HFFc6 (cell line): ENCODE measurements around the gene FBXL16. TPM values are rescaled to one million over a fixed set of nuclear protein-coding genes. Genes with fewer than 3 reads are reported as not detected.
A peak's percentile ranks its signal among the peaks of the same experiment; 100 is the strongest.

Experiments used
- DNase-seq: peaks from one replicate; pipeline ENCODE4 v3.0.0-alpha.2; 2018
- H3K27ac Mint-ChIP-seq: 2 replicates; pipeline ENCODE4 v1.8.0; 2020; ENCODE audit warnings: mild to moderate bottlenecking, mixed read lengths
- H3K27me3 Mint-ChIP-seq: 2 replicates; pipeline ENCODE4 v1.8.0; 2021; ENCODE audit warnings: mild to moderate bottlenecking, moderate library complexity, mixed read lengths; ENCODE audit not compliant: insufficient read depth
- H3K36me3 Mint-ChIP-seq: 2 replicates; pipeline ENCODE4 v1.8.0; 2021; ENCODE audit warnings: low read depth, mixed read lengths
- H3K4me1 Mint-ChIP-seq: 2 replicates; pipeline ENCODE4 v1.8.0; 2020; ENCODE audit warnings: low read depth, mixed read lengths
- H3K4me3 Mint-ChIP-seq: 2 replicates; pipeline ENCODE4 v1.8.0; 2020; ENCODE audit warnings: mild to moderate bottlenecking, moderate library complexity, mixed read lengths
- H3K9me3 Mint-ChIP-seq: 2 replicates; pipeline ENCODE4 v1.8.0; 2020; ENCODE audit warnings: mild to moderate bottlenecking, mixed read lengths
- CTCF ChIP-seq: fragments of 200-600 bp; sonication (generic); IDR thresholded peaks from 2 replicates; pipeline ENCODE4 v1.5.0; 2021; ENCODE audit warnings: antibody characterized with exemption, mild to moderate bottlenecking
- total RNA-seq, 6 experiments: library from RNA; stranded (reverse); fragmentation: NEBNext Ultra II Directional; extraction: Animal tissue kit (Norgen Biotek cat#: 25700); gene quantifications; 2 replicates in 1 of 6; 3 replicates in 5 of 6; pipeline ENCODE4 v1.2.3, GENCODE V29; 2021

FBXL16 gene
- total RNA-seq, 6 experiments from 2014 or later = 0.05 TPM; not detected in 5

- Mint-ChIP-seq H3K4me3 (peak overlapping the region; percentile 91), H3K27ac (peak overlapping the region; percentile 84), H3K27me3 (peaks cover 11% of the 10 kb centered on the region), H3K36me3 (no peaks in the 10 kb centered on the region), H3K9me3 (no peaks in the 10 kb centered on the region), H3K4me1 (peaks cover 21% of the 10 kb centered on the region)
- DNase-seq = peak; percentile 39
- peak; percentile 44; the same call in 1 of the 2 replicates for TF ChIP-seq CTCF
These were observed 14.9 kb upstream of the FBXL16 start for GRCh38 chr16:720447-720989.

GRCh38 chr16:719815-720446 is 14.3 kb upstream of the FBXL16 start:
- H3K27ac Mint-ChIP-seq = peak overlapping the region; percentile 84
- H3K9me3 Mint-ChIP-seq = no peaks in the 10 kb centered on the region
- H3K27me3 Mint-ChIP-seq = peaks cover 9% of the 10 kb centered on the region
- DNase-seq = no peak
- TF ChIP-seq CTCF = peak; percentile 26; the same call in 1 of the 2 replicates
- peak overlapping the region; percentile 91 for H3K4me3 Mint-ChIP-seq
- peaks cover 21% of the 10 kb centered on the region for H3K4me1 Mint-ChIP-seq
- no peaks in the 10 kb centered on the region for H3K36me3 Mint-ChIP-seq

- Mint-ChIP-seq H3K27me3 (peaks cover 9% of the 10 kb centered on the region), H3K4me3 (peak overlapping the region; percentile 91), H3K36me3 (no peaks in the 10 kb centered on the region), H3K9me3 (no peaks in the 10 kb centered on the region), H3K27ac (no peak overlapping the region), H3K4me1 (peaks cover 24% of the 10 kb centered on the region)
- DNase-seq = no peak
- TF ChIP-seq CTCF = no peak
These were observed 13.3 kb upstream of the FBXL16 start for GRCh38 chr16:718922-719321.

GRCh38 chr16:718389-718788 is 12.8 kb upstream of the FBXL16 start:
- DNase-seq = no peak
- TF ChIP-seq CTCF = no peak
- Mint-ChIP-seq H3K4me1 (peaks cover 28% of the 10 kb centered on the region), H3K27ac (no peak overlapping the region), H3K27me3 (peaks cover 9% of the 10 kb centered on the region), H3K36me3 (no peaks in the 10 kb centered on the region), H3K9me3 (no peaks in the 10 kb centered on the region), H3K4me3 (no peak overlapping the region)

- TF ChIP-seq CTCF = no peak
- Mint-ChIP-seq H3K27ac (no peak overlapping the region), H3K27me3 (peaks cover 9% of the 10 kb centered on the region), H3K4me3 (no peak overlapping the region), H3K4me1 (peaks cover 32% of the 10 kb centered on the region), H3K36me3 (no peaks in the 10 kb centered on the region), H3K9me3 (no peaks in the 10 kb centered on the region)
- no peak for DNase-seq
These were observed 12.0 kb upstream of the FBXL16 start for GRCh38 chr16:717450-718245.
